NCI-H1092 treated with DMSO at 0.1 percent for 48 hours (cell line): ENCODE measurements around the gene RASSF8.

Source experiments
- DNase-seq: peaks from one replicate; lab custom pipeline; 2025; lab: John Stamatoyannopoulos, UW

RASSF8 gene

DNA sequence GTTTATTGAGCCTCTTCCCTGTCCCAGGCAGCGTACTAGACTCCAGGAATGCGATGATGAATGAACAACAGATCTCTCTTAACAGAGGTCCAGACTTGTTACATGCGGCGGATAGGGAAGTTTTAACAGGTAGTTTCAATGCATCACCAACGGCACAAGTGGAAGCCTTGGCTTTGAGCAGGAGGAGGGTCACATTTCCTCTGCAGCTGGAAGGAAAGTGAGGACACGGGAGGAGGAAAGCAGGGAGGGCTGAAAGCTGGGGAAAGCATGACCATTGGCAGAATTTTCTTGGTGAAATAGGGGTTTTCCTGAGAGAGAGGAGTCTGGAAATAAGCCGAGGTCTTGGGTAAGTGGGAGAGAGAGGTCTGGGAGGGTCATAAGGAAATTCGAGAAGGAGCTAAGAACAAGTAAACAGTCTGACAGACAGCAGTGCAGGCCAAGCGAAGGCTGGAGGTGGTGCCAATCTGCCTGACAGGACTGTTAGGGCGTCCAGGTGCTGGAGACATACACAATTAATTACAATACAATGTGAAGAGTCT, 150.9 kb downstream of the RASSF8 start:
- DNase-seq, result no peak

DNA sequence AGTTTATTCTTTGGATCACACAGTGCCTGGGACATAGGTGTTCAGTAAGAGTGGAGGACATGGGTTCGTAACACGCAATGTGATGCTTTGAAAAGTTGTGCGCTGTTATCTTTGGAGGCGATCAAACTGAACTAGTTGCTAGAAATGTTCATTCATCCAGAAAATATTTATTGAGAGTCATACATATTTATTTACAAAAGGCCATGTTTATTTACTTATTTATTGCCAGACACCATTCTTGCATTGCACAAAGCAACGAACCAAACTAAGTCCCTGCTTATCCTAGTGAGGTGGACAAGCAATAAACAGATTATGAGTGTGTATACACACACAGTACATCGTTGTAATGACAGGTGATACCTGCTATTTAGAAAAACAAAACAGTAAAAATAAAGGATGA, 153.8 kb downstream of the RASSF8 start:
- no peak for DNase-seq

DNA sequence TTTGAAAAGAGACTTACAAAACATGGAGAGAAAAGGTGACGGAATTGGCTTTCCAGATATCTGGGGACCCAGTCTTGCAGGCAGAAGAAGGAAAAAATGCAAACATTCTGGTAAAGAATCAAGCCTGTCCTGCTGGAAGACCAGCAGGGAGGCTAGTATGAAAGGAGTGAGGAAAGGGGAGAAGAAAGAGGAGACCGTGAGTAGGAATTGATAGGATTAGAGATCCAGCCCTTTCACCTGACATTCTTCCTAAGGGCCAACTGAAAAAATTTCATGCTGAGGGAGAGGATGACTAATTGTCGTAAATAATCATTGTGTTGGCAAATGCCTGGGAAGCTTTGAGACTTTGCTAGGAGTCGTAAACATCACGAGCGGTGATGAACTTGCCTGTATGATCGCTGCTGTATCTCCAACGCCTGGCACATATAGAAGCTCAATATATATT, 154.2 kb downstream of the RASSF8 start:
- no peak for DNase-seq

DNA sequence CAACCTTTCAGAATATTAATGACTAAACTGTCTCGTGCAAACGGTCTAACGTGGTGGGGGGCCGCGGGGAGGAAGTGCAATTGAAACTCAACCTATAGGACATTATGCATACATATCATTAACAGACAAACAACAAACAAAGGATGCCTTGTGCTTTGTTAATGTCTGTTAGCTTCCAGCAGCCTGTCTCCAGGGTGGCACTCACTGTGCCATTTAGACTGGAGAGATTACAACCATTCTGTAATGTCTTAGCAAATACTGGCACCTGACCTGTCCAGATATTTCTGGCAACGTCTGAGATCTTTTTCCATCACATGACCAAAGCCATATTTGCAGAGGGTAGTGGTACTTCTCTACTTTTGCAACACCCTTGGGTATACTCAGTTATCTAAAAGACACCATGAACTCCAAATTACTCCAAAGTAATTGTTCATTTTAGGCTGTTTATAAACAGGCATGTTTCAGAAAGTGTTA, 154.7 kb downstream of the RASSF8 start:
- DNase-seq, result no peak

DNA sequence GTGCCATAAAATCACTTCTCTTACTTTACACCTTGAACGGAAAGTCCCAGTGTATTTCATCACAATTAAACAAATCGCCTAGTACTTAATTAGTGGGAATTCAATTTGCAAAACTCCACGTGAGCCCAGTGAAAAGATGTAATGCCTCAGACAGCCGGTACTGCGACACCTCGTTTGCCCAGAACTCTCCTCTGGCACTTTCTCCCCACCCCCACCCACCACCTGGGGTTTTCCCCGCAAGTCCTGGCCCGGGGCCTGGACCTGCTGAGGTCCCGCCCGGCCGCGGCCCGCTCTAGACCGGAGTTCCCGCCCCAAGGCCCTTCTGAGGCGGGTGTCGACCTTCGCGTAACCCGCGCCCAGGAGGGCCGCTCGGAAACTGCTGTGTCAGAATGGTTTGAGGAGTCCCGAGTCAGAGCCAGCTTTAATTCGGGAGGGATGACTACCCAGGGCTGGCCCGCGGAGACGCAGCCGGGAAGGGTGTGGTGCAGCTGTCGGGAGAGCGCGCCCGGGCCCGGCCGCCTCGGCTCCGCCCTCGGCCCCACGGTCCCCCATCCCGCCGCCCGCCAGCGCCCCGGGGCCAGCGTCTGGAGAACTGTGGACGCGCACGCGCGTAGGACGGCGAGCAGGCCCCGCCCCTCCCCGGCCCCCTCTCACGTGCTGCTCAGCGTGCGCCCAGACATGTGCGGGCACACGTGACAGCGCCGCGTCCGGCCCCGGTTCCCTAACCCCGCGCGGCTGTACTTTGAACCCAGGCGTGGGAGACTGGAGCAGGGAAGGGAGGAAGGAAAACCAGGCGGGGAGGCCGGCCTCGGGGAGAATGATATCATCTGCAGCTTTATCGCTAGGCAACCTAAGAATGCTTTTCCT, 155.6 kb downstream of the RASSF8 start:
- peak; percentile 11 for DNase-seq

DNA sequence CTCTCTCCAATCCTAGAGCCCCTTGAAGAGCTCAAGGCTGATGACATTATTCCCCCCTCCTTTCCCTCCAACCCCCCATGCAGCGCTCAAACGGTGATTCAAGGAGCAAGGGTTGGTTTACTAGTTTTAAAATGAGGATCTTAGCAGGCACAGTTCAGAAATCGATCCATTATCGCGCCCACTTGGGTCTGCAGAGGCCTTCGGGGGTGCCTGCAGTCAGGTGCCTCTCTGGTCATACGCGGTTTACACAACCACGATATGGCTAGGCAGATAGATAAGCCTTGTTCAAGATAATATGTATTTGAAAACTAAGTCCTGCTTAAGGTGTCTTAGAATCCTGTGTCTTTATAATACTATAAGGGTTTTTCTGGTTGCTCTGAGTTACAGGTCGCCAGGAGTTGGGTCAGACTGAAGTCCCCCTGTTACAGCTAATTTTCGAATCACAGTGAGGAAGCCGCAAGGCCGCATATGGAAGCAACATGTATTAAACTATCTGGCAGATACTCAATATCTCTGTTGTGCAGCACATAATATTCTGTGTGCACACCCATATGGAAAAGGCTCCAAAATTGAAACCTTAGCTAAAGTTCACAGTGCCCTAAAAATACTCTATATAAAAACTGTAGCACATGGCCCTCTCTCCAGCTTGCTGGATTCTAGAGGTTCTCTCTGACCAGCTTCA, 156.4 kb downstream of the RASSF8 start:
- no peak for DNase-seq

DNA sequence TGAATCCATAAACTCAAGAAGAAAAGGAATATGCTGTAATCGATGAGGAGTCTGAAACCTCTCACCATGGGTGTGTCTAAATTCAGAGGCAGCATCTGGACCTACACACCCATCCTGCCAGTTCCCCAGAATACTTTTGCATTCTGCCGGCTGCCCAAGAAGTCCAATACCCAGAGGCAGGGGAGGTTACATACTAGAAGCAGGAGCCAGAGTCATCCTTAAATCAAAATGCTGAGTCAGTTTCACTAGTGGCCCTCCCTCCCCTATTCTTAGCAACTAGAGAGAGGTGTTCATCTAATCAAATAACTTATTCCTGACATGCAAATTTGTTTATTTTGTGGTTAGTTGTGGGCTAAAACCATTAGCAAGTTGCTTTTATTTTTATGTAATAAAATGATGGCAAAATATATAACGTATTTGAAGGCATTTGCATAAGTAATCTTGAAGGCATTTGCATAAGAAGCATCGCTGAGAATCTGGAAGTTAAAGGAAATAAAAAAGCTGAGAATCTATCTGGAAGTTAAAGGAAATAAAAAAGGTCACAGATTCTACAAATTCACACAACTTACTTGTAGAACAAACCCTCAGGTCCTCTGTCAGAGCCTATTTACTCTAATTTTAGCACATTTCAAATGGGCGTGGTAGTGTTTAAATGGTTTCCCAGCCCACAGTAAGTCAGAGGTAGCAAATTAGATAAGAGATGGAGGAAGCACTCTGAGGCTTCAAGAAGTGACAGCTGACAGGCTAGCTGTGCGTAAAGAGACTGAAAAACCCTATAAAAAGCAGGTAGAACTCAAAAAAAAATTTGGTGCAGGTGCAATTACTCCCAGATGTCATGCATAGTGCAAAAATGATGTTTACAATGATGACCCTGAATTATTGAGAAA, 158.6 kb downstream of the RASSF8 start:
- no peak for DNase-seq

DNA sequence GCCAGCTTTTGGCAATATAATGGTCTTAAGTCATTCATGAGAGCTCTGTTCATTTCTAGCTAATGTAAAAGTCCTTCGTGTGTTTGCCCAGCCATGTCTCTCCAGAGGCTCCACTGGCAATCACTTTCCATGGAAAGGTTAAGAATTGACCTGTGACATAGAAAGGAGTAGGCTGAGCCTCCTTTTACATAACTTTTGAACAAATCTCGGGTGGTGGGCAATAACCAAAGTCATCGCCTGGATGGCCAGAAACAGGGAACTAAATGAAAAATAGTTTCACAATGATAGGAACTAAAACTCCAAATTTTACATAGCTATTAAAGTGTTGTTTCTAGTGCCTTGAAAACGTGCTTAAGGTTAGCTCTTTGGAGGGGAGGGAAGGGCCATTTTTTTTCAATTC, 159.8 kb downstream of the RASSF8 start:
- no peak for DNase-seq

DNA sequence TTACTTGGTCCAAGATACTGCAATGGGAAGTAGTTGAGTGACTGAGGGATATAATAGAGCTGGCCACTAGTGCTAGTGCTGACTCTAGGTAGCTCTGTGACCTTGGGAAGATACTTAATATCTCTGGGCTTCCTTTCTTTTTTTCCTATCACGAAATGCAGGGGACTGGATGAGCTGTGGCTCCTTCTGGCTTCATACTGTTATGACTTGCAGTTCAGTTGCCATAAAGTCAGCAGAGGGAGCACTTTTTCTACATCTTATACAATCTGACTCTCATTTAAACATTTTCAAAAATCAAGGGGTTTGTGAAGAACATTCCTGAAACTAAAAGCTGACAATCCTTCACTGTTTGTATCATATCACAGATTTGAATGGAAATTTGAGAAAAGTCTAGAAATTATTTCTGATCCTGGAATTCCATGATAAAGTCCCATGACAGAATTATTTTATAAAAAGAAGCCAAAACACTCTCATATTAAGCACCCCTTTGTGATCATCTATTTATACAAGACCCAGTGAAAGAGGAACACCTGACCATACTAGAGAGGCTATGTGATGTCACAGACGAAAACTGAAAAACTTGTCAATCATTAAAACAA, 161.0 kb downstream of the RASSF8 start:
- peak; percentile 13 for DNase-seq

DNA sequence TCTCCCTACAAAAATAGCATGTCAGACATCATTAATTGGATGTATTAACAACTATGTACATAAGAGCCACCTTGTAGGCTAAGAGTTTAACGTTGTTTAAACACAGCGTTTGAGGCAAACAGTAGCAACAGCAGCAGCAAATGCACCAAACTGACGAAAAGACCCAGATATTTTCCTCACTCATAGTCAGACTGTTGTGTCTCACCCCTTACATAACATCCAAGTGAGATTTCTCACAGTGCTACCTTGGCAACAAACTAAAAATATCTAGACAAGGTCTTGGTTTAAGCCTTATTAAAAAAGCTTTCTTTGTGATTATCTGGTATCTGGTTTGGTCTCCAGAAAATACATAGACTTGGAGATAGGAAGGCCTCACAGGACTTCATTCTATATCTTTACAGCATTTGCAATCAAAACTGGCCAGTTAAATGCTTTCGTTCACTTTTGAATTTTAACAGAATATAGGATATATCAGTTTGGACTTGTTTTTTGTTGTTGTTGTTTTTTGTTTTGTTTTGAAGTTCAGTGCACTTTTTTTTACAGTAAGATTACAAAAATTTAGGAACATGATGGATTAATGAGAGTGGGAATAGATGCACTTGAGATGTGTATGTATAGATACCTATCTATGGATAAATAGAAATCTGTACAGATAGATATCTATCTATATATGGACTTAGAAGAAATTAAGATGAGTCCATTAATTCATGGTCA, 162.2 kb downstream of the RASSF8 start:
- DNase-seq, result no peak

DNA sequence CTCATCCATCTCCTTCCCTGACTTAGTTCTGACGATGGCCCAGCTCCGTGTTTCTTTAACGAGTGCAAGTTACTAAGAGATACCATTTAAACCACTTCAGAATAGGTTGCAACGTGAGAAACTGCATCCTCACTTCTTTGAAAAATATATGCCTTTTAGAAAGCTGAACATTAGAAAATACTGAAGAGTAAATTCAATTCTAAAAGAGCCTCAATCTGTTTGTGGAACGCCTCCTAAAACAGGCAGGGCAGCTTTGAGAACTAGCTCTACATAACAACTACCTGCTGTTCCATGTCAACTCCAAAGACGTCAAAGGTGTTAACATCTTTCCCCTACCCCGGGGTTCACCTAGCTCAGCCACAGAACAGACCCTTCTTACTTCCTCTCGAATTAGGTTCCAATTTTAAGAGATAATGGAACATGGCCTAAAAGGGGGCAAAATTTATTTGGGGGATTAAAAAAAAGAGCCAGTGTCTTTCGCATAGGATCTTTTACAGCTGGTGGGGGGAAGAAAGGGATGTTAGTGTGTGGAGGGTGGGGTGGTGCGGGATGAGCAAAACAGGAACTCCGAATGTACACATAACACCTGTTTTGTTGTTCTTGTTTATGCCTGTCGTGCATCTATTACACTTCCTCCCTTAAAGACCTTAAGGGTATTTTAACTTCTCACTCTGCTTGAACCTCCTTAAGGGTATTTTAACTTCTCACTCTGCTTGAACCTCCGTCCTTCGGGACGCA, 163.0 kb downstream of the RASSF8 start:
- DNase-seq, result no peak

DNA sequence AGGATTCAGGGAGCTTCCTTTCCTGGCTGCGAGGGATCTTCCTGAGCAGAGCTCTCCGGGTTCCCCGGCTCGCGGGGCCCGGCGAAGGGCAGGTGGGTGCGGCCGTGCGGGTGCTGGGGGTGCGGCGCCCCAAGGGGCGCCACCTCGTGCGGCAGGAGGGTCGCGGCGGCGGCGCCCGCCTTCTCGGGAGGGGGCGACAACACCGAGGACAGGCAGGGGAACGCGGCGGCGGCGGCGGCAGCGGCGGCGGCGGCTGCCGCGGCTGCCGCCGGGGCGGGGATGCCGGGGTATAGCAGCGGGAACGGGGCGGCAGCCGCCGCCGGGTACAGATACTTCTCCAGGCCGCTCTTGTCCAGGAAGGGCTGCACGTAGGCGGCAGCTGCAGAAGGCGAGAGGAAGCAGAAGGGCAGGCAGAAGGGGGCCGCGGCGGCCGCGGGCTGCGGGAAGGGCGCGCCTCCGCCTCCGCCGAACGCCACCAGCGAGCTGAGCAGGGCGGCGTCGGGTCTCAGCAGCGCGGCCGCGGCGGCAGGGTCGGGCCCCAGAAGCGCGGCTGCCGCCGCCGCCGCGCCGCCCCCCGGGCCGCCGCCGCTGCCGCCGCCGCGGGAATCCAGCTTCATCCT, 163.7 kb downstream of the RASSF8 start:
- DNase-seq, result peak; percentile 27

DNA sequence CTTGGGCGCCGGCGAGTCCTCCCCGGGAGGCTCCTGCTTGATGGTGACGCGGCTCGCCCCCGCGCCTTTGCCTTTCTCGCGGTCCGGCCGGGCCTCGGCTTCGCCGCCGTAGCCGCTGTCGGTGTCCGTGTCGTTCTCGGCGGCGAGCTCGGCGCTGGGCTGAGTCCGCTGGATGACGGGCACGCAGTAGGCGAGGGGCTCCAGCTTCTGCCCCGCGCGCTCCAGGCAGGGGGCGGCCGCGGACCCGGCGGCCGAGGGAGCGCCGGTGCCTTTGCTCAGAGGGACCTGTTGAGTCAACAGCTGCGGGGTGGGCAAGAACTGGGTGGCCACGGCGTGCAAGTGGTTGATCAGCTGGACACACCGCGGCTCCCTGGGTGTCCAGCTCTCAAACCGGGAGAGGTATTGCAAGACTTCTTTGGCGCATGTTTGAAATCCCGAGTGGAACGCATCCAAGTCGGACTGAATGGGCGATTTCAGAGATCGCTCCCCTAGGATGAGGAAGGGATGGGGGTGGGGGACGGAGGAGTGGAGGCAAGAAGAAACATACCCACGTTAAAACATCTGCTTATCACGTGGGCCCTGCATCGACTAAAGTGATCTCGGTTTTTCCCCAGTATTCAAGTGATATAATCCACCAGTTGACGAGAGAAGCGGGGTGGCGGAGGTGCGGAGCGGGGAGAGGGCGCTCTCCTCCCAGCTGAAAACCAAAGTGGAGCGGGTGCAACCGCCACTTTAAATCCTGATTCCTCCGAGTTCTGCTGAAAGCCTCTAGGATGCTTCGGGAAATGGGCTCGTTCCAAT, 164.4 kb downstream of the RASSF8 start:
- peak; percentile 27 for DNase-seq

DNA sequence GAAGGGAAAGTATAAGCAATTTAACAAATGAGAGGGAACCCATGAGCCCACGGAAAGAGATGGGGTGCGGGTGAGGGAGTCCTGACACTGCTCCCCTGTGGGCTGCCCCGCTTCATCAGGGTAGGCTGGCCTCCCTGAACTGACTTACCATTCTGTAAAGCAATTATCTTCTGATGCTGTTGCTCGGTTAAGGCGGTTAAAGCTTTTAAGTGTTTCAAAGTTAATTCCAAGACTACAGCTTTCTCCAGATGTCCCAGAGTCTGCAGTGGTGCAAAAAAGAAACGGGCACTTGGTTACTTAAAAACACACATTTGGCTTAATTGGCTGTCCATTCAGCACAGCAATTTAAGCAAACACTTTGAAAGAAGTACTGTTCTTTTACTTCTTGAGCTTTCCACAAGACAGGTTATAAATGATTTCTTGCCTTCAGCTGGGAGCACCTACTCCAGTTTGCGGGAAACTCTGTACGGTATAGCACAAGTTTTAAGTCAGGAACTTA, 165.0 kb downstream of the RASSF8 start:
- no peak for DNase-seq

DNA sequence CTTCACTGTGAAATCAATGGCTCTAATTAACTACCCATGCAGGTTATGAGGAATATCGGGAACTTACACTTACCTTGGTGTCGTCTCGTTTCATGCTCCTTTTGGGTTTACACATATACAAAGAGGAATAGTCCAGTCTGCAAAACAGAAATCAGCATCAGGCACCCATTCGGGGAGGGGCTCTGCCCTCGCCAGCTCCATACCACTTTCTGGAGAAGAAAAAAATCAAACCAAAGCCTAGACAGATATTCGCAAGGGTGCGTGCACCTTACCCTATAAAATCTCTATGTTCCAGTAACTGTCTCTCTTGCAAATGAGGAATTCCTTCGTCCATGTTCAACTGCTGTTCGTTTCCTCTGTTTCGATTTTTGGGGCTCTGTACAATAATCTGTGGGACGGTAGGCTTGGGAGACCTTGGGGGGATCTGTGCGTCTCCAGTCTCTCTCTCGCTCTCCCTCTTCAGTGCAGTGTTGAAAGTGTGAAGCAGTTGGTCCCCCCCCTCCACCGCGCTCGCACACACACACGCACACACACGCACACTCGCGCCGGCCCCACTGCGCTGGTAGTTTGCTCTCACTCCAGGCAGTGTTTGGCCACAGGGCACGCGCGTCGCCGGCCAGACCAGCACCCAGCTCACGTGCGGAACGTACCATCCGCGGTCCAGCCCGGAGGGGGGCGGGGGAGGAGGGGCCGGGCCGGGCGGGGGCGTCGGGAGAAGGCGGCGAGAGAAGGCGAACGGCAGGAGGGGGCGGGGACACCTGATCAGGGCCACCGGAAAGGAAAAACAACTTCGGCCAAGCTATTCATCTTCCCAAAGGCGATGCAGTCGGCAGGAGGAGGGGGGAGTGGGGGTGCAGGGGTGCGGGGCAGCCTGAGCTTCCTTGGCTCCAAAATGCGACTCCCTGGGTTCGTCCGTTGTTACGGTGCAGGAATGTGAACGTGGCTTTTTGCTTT, 166.2 kb downstream of the RASSF8 start, which contains the start of gene BHLHE41:
BHLHE41 (minus strand) TSS at position 592 of the 954 bp plus-strand sequence; CDS start at position 334, 258 bp downstream.
- DNase-seq, result no peak

DNA sequence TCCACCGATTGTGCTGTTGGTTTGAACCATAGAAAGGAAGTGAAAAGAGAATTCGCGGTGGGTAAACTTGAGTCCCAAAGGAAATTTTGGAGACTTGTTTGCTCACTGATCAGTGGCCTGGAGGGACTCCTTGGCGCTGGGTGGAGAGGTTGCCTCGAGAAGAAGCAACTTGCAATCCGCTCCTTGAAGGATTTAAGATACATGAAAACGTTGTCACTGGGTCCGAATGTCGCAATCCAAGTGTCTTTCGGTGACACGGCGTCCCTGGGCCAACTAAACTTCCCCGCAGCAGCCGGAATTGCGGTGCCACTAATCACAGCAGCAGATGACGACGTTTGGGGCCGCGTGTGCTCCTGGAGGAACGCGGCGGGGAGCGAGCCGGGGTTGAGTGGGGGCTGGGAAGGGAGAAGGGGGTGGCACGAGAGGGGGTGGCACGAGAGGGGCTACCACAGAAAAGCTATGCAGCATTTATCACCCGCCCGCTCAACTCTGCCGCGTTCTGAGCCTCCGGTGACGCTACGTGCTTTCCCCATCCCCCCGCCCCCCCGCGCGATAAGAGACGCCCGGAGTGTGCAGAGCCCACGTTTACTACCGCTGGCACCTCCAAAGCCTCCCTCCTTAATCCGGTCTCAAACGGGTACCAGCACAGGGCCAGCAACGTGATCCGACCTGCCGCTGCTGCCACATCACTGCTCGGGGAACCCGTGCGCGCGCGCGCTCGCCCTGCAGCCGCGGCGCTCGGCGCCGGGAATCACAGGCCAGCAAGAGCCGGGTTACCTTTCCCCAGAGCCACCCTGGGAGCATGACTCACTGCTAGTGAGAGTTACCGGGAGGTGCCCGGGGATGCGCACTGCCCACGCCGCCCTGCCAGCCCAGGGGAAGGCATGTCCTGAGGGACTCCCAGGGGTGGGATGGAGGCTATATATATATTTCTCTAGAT, 167.2 kb downstream of the RASSF8 start:
- DNase-seq, result peak; percentile 12
